HG03095 (cell line): ENCODE results near the gene KLHL5.
A peak's percentile ranks its signal among the peaks of the same experiment; 100 is the strongest.
"Not testable (repeated sequence)": the region's sequence is repeated elsewhere in the genome, so short reads cannot be mapped to it uniquely, and the experiment has no call there.

Experiments used
- ATAC-seq: cut with Tn5 transposase; IDR thresholded peaks from one replicate; pipeline ENCODE4 v1.9.1; 2021; ENCODE audit warnings: moderate library complexity; ENCODE audit not compliant: unreplicated experiment

The KLHL5 gene, protein sequence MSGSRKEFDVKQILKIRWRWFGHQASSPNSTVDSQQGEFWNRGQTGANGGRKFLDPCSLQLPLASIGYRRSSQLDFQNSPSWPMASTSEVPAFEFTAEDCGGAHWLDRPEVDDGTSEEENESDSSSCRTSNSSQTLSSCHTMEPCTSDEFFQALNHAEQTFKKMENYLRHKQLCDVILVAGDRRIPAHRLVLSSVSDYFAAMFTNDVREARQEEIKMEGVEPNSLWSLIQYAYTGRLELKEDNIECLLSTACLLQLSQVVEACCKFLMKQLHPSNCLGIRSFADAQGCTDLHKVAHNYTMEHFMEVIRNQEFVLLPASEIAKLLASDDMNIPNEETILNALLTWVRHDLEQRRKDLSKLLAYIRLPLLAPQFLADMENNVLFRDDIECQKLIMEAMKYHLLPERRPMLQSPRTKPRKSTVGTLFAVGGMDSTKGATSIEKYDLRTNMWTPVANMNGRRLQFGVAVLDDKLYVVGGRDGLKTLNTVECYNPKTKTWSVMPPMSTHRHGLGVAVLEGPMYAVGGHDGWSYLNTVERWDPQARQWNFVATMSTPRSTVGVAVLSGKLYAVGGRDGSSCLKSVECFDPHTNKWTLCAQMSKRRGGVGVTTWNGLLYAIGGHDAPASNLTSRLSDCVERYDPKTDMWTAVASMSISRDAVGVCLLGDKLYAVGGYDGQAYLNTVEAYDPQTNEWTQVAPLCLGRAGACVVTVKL

DNA sequence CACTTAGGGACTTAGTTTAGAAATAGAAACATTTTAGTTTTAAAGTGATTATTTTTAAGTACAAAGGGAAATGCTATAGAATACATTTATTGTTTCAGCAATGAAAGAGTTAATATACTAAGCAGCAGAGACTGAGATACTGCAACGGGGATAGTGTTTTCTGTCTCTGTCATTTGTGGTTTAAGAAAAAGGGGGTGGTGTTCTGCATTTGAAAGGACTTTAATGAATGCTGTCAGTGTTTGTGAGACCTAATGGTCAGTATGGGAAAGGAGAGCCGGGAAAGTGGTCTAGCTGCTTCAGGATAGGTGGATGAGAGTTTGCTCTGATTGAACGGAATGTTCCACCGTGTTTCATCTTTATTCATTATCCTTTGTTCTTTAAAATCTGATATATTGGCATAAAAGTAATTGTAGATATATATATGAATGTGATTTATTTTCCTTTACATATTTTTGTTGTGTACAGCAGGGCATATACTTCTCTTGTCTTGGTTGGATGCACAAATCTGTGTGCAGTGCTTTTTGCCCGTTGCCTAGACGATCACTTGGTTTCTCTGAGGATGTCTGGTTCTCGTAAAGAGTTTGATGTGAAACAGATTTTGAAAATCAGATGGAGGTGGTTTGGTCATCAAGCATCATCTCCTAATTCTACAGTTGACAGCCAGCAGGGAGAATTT, at the start of gene KLHL5:
KLHL5 (plus strand) TSS at position 139 of the 676 bp plus-strand sequence; CDS start at position 560, 421 bp downstream.
- no peak for ATAC-seq

GRCh38 chr4:39014028-39014427, 48.0 kb upstream of the KLHL5 start:
- no peak for ATAC-seq

DNA sequence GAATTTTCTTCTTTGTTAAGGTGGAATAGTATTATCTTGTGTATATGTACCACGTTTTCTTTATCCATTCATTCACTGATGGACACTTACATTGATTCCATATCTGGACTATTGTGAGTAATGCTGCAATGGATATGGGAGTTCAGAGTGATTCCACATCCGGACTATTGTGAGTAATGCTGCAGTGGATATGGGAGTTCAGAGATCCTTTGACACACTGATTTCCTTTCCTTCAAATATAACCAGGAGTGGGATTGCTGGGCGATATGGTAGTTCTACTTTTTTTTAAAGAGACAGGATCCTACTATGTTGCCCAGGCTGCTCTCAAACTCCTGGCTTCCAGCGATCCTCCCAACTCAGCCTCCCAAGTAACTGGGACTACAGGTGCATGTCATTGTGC, 41.9 kb upstream of the KLHL5 start:
- ATAC-seq, result no peak

- ATAC-seq, result no peak
Observed at GRCh38 chr4:39021631-39022030, 40.4 kb upstream of the KLHL5 start.

DNA sequence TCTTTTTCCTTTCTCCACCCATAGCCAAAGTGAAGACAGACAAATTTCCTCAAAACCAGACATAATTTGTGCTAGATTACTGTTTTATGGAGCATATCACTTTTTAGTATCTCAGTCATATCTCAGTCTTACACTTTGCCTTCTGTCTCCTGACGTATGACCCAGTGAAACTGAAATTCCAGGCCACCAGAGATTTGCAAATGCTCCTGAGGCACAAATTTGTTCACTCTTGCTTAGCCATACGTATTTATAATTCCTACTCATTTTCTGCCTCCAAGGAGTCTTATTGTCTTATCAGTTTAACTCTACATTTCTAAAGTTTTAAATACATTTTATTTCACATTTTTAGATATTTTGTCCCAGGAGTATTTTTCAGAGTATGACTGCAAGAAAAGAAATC, 39.8 kb upstream of the KLHL5 start:
- ATAC-seq, result no peak

DNA sequence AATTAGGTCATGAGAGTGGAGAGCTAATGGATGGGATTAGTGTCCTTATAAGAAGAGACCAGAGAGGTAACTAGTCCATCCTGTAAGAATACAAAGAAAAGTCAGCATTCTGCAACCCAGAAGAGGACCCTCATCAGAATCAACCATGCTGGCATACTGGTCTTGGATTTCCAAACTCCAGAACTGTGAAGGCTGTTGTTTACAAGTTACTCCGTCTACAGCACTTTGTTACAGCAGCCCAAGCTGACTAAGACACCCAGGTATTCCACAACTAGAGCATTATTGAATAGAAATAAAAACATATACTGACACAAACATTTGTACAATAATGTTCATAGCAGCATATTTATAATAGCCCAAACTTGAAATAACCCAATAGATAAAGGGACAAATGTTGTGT, 39.0 kb upstream of the KLHL5 start:
- ATAC-seq, result no peak

GRCh38 chr4:39024311-39024865, 37.6 kb upstream of the KLHL5 start:
- no peak for ATAC-seq

GRCh38 chr4:39025552-39026085, 36.4 kb upstream of the KLHL5 start:
- ATAC-seq, result no peak

DNA sequence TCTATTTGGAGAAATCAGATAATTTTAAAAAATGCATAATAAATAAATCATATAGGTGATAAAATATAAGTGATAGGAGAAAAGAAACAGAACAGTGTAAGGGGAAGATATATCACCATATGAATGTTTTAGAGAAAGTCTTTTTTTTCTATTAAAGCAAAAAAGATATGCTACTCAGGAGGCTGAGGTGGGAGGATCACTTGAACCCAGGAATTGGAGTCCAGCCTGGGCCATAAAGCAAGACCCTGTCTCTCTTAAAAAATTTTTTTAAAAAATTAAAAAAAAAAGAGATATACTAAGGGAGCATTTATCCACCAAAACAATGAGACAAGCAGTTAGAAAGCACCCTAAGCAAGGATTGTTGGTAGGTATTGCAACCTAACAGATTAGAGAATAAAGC, 35.9 kb upstream of the KLHL5 start:
- no peak for ATAC-seq

DNA sequence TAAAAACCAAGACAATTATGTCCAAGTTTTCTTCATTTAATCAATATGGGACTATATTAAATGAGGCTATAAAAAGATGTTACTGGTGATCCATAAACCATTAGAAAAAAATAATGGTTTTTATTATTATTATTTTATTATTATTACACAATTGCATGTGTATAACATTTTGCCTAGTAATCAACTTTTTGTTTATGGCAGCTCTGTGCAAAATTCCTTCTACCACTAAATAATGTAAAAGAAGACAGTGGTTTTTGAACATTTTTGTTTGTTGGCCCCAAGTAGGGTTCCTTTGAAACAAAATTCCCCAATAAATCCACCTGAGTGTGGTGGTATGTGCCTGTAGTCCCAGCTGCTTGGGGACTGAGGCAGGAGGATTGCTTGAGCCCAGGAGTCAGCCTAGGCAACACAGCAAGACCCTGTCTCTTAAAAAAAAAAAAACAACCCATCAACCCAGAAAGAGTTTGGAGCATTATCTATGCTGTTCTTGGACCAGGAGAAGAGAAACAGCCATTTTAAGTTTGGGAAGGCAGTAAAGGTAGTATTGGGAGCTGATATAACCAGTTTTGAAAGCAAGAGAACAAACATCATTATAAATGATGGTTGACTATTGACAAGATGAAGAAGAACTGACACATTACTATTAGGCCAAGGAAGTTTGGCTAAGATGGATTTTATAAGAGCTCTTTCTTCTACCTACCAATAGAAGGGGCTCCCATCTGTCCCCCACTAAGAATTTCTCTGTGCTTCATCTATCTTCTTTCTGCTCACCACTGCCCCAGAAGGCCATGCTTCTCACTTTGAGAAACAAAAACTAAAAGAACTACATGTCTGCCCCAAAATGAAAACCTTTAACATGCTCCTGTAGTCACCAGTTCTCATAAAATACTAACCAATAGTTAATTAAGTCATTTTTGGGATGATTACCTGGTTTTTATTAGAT, 32.0 kb upstream of the KLHL5 start:
- peak; percentile 36 for ATAC-seq

DNA sequence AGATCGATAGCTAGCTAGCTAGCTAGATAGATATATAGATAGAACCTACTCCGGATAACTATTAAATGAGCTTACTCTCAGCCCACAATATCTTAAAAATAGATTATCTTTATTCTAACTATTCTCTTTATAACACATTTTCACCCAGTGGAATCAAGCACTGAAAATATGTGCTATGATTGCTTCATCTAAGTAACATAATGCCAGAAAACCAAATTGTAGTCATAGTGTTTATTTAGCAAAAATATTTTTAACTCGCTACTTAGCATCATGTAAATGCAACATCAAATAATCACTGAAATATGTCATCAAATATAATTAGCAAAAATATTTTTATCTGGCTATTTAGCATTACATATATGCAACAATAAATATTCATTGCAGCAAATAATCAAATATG, 31.3 kb upstream of the KLHL5 start:
- ATAC-seq, result no peak

GRCh38 chr4:39031590-39032020, 30.4 kb upstream of the KLHL5 start:
- not testable (repeated sequence) for ATAC-seq

GRCh38 chr4:39032218-39033085, 29.6 kb upstream of the KLHL5 start, which contains the start of gene TMEM156:
TMEM156 (minus strand) TSS chr4:39032409; CDS start chr4:39032313, 96 bp downstream.
- ATAC-seq, result peak; percentile 57

DNA sequence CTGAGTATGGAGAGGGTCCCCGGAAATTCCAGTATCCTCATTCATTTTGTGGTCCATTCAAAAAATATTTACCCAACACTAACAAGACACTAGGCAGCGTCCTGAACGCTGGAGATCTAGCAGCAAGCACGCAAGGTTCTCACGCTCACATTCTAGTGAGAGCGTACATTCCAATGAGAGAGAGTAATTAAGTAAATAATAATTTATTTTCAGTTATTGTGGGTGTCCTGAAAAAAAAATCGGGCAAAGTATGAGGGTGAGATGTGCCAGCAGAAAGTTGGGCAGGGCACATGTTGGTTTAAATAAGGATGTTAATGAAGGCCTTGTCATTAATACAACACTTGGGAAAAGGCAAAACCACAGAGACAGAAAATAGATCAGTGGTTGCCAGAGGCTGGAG, 25.9 kb upstream of the KLHL5 start:
- ATAC-seq, result no peak

GRCh38 chr4:39037491-39037825, 24.6 kb upstream of the KLHL5 start:
- no peak for ATAC-seq

DNA sequence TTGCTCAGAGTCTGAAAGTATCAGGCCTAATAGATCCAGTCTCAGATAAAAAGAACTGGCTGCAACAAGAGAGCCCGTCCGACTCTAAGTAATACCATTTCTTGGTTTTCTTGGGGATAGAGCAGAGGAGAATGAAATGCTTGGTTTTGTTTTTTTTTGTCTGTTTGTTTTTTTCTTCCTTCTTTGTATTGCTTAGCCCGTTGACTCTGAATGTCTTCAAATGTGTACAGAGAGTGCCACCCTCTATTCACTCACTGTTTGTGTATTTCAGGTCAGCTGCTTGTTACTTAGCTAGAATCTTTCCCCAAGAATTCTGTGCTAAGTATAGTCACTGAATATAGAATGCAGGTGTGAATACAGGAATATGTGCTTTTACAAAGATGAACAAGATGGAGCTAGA, 24.1 kb upstream of the KLHL5 start:
- no peak for ATAC-seq

DNA sequence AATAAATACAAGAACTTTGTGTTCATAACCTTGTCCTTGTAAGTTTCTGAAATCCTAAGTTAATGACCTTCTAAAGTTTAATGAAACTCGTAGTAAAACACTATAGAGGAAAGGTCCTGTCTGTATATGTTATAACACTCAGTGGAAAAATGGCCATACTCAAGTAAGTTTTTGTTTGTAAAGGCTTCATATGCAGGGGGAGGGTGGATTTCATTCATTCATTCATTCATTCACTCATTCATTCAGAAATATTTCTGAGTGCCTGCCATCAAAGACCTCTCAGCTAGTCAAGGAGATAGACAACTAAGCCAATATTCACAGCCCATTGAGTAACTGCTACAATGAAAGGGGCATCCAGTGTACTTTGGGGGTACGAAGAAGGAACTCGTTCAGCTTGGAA, 22.9 kb upstream of the KLHL5 start:
- ATAC-seq, result no peak

DNA sequence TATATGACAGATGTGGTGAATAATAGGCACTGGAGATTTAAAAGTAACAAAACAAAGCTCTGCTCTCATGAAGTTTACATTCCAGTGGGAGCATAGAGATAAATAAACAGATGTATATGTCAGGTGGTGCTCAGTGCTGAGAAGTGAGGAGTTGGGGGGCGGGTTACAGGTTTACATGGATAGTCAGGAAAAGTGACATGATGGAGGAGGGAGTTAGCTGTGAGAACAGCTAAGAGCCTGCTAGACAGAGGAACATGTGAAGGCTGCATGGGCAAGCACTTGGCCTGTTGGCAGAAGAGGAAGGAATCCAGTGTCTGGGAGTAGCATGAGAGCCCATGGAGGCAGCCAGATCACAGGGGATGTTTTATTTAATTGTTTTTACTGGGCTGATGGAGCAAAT, 19.7 kb upstream of the KLHL5 start:
- ATAC-seq, result no peak
